ENCODE results near the gene PAWR. TPM values are rescaled to one million over a fixed set of nuclear protein-coding genes. Genes with fewer than 3 reads are reported as not detected.

PAWR gene
- total RNA-seq, 1 experiment from 2014 or later = 106 TPM

GRCh38 chr12:79717006-79717405 is 26.2 kb upstream of the PAWR start:
- intact Hi-C loops (cut with micrococcal nuclease) = no loop called here
- Histone ChIP-seq H3K9me3 (ENCODE audit: control insufficient read depth in 1 of 2, insufficient read depth in 1 of 2, low read depth in 1 of 2, low read length in 2 of 2) (no peaks in the 10 kb centered on the region), H2AFZ (ENCODE audit: low read depth, low read length, poor library complexity, severe bottlenecking) (no peak overlapping the region), H3K79me2 (ENCODE audit: insufficient read depth, low read length) (no peaks in the 10 kb centered on the region), H3K4me2 (ENCODE audit: low read length) (no peak overlapping the region), H3K4me3 (replicated peaks in 1 of 2; ENCODE audit: low read depth in 1 of 2, low read length in 2 of 2) (no peak overlapping the region), H3K9me2 (ENCODE audit: insufficient read depth) (no peaks in the 10 kb centered on the region), H3K27me3 (ENCODE audit: insufficient read depth, low read length) (no peaks in the 10 kb centered on the region), H3K9ac (ENCODE audit: low read length) (no peak overlapping the region), H4K20me1 (ENCODE audit: insufficient read depth) (no peaks in the 10 kb centered on the region), H3K4me1 (ENCODE audit: control insufficient read depth in 1 of 2, insufficient read depth in 2 of 2, low read length in 2 of 2) (no peaks in the 10 kb centered on the region), H3K36me3 (ENCODE audit: control insufficient read depth in 1 of 2, insufficient read depth in 2 of 2, low read length in 2 of 2) (no peaks in the 10 kb centered on the region), H3K27ac (ENCODE audit: low read depth, low read length) (no peak overlapping the region)
- CTCF ChIA-PET = no interaction called here
- no TSS peak for BruUV-seq (replicated peaks)
- TF ChIP-seq REST (IDR thresholded peaks at IDR 0.05; ENCODE audit: low read depth) (no peak), YY1 (IDR thresholded peaks at IDR 0.05; ENCODE audit: extremely low read depth, insufficient replicate concordance, low read depth, low read length) (no peak), ELF1 (IDR thresholded peaks at IDR 0.05; ENCODE audit: borderline replicate concordance, low read depth) (no peak), CBX3 (IDR thresholded peaks at IDR 0.05; ENCODE audit: low read depth) (no peak), SP1 (IDR thresholded peaks at IDR 0.05; ENCODE audit: low read depth) (no peak), ZFX (IDR thresholded peaks at IDR 0.05) (no peak), CTCF (IDR thresholded peaks at IDR 0.05 in 2 of 3, conservative IDR thresholded peaks at IDR 0.05 in 1 of 3; ENCODE audit: borderline replicate concordance in 1 of 3, insufficient read depth in 1 of 3, low read depth in 2 of 3, low read length in 2 of 3) (no peak)
- POLR2A ChIA-PET = no interaction called here
- ATAC-seq (no peak), DNase-seq (ENCODE audit: low read depth, low spot score) (no peak)
- RAD21 ChIA-PET (ENCODE audit: low non-redundant PET in 1 of 2, low total read pairs in 2 of 2, uncharacterized antibody in 2 of 2, unreplicated experiment in 2 of 2) = no interaction called here
